ELR (cell line): ENCODE data around the gene ORC1.

ENCODE experiments used
- DNase-seq: peaks from one replicate; pipeline ENCODE4 v3.0.0-alpha.2; 2015; ENCODE audit warnings: low read depth

The ORC1 gene

GRCh38 chr1:52341655-52342260, 62.5 kb downstream of the ORC1 start:
- no peak for DNase-seq

GRCh38 chr1:52337439-52337838, 66.8 kb downstream of the ORC1 start:
- DNase-seq = no peak

GRCh38 chr1:52334906-52335528, 69.2 kb downstream of the ORC1 start:
- no peak for DNase-seq

- no peak for DNase-seq
These were observed 71.8 kb downstream of the ORC1 start for GRCh38 chr1:52332411-52332810.

- DNase-seq = no peak
These were observed 75.6 kb downstream of the ORC1 start for GRCh38 chr1:52328615-52329014.

- DNase-seq = no peak
These were observed 78.4 kb downstream of the ORC1 start for GRCh38 chr1:52325786-52326185.

GRCh38 chr1:52323731-52324130, 80.5 kb downstream of the ORC1 start:
- DNase-seq = no peak
